GM18909 (cell line): ENCODE results near the gene CALHM2.

Experiments
- ATAC-seq: cut with Tn5 transposase; IDR thresholded peaks from one replicate; pipeline ENCODE4 v1.9.1; 2021; ENCODE audit warnings: mild to moderate bottlenecking; ENCODE audit not compliant: unreplicated experiment, poor library complexity

The CALHM2 gene

GRCh38 chr10:103476046-103476768, 24.0 kb upstream of the CALHM2 start:
- ATAC-seq = peak; percentile 36

DNA sequence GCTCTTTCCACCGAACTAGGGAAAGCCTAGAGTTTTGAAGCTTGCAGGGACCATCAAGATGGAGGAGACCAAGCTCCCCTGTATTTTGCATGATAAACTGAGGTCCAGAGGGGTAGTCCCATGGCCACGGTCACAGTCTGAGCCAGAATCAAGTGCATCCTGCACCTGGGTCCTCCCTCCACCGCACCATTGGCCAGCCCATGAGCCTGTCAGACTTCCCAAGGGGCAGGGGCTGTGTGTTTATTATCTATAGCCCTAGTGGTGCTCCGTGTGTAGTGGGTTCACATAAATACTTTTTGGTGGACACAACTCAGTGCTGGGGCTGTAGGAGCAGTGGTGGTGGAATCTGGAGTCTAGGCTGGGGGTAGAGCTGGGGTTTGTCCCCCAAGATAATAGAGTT, 23.3 kb upstream of the CALHM2 start:
- no peak for ATAC-seq

GRCh38 chr10:103474077-103474476, 21.9 kb upstream of the CALHM2 start:
- ATAC-seq = no peak

GRCh38 chr10:103473261-103473671, 21.1 kb upstream of the CALHM2 start:
- ATAC-seq = no peak

GRCh38 chr10:103472005-103472404, 19.8 kb upstream of the CALHM2 start:
- peak; percentile 32 for ATAC-seq

GRCh38 chr10:103470761-103471653, 18.8 kb upstream of the CALHM2 start:
- peak; percentile 79 for ATAC-seq

GRCh38 chr10:103469201-103469600, 17.0 kb upstream of the CALHM2 start:
- ATAC-seq = no peak

GRCh38 chr10:103467406-103467805, 15.2 kb upstream of the CALHM2 start:
- peak; percentile 25 for ATAC-seq

DNA sequence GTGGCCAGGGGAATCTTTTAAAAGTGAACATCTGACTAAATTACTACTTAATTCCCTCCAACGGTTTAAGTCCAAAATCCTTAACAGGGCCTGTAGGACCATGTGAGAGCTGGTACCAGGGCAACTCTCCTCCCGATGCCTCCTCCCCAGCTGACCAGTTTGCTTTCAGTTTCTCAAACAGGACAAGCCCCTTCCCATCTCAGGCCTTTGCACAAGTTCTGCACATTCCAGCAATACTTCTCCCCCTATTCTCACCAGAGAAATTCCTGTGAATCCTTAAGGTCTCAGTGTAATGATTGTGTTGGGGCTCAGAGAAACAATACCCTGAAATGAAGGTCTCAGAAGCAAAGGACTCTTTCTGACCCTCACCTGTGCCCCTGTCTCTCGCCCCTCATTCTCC, 14.6 kb upstream of the CALHM2 start:
- ATAC-seq = no peak

GRCh38 chr10:103465411-103466179, 13.4 kb upstream of the CALHM2 start:
- ATAC-seq = no peak

- ATAC-seq = no peak
Measured at GRCh38 chr10:103463499-103463898, 11.3 kb upstream of the CALHM2 start.

DNA sequence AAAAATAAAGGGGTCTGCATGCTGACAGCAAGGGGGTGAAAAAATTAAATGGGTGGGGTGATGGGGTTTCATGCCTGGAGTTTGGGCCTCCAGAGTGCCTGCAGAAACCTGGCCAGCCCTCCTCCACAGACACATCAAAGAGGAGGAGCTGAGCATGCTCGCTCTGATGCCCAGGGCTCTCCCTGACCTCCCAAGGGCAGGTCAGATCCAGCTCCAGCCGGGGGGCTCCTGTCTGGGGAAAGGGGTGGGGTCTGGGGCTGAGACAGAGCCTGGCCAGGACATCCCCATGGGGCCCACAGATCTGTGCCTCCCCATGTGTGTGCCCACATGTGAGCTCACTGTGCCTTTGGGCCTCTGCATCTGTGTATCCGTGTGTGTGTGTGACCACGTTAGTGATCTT, 7.4 kb upstream of the CALHM2 start:
- no peak for ATAC-seq

- ATAC-seq = peak; percentile 77
Measured at GRCh38 chr10:103458720-103459119, 6.5 kb upstream of the CALHM2 start, which contains the start of gene CALHM1. Gene CALHM1 (minus strand): TSS chr10:103458900. CDS start chr10:103458751, 149 bp downstream.

GRCh38 chr10:103457896-103458583, 5.9 kb upstream of the CALHM2 start:
- no peak for ATAC-seq

- ATAC-seq = no peak
Measured at GRCh38 chr10:103457176-103457712, 5.1 kb upstream of the CALHM2 start.

GRCh38 chr10:103456074-103456660, 4.0 kb upstream of the CALHM2 start:
- ATAC-seq = no peak

- no peak for ATAC-seq
Measured at GRCh38 chr10:103455235-103455634, 3.1 kb upstream of the CALHM2 start.

- ATAC-seq = no peak
Measured at GRCh38 chr10:103454026-103454425, 1.9 kb upstream of the CALHM2 start.

GRCh38 chr10:103452506-103453230, 498 bp upstream of the CALHM2 start:
- ATAC-seq = peak; percentile 16
